GM12872 (cell line): ENCODE data around the gene ANKRD44.

Source experiments
- TF ChIP-seq, protein P1 (sequence below): IDR thresholded peaks from 3 replicates; pipeline ENCODE4 v1.5.1; 2011; ENCODE audit warnings: low read depth, mild to moderate bottlenecking, low read length, moderate library complexity; ENCODE audit not compliant: insufficient read depth

ANKRD44 gene

DNA sequence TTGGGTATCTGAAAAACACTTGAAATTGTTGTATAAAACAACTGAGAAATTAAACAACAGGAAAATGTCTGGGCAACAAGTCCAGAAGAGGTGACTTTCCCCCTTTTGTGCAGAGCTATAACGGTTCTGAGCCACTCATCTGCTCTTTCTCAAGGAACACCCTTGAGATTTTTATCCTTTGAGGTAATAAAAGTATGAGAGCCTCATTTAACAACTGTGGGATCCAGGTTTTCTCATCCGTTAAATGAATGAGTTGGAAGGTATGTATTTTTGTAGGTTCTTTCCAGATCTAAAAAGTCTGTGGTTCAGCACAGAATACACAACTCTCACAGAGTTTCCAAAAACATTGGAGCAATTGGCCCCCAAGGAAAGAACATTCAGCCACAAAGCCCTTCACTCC is 93.0 kb downstream of the ANKRD44 start:
- TF ChIP-seq, protein P1, sequence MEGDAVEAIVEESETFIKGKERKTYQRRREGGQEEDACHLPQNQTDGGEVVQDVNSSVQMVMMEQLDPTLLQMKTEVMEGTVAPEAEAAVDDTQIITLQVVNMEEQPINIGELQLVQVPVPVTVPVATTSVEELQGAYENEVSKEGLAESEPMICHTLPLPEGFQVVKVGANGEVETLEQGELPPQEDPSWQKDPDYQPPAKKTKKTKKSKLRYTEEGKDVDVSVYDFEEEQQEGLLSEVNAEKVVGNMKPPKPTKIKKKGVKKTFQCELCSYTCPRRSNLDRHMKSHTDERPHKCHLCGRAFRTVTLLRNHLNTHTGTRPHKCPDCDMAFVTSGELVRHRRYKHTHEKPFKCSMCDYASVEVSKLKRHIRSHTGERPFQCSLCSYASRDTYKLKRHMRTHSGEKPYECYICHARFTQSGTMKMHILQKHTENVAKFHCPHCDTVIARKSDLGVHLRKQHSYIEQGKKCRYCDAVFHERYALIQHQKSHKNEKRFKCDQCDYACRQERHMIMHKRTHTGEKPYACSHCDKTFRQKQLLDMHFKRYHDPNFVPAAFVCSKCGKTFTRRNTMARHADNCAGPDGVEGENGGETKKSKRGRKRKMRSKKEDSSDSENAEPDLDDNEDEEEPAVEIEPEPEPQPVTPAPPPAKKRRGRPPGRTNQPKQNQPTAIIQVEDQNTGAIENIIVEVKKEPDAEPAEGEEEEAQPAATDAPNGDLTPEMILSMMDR = no peak

- TF ChIP-seq, protein P1 = no peak
Observed at GRCh38 chr2:197216361-197216979, 94.1 kb downstream of the ANKRD44 start.

GRCh38 chr2:197215748-197216360 is 94.7 kb downstream of the ANKRD44 start:
- TF ChIP-seq, protein P1 = no peak

DNA sequence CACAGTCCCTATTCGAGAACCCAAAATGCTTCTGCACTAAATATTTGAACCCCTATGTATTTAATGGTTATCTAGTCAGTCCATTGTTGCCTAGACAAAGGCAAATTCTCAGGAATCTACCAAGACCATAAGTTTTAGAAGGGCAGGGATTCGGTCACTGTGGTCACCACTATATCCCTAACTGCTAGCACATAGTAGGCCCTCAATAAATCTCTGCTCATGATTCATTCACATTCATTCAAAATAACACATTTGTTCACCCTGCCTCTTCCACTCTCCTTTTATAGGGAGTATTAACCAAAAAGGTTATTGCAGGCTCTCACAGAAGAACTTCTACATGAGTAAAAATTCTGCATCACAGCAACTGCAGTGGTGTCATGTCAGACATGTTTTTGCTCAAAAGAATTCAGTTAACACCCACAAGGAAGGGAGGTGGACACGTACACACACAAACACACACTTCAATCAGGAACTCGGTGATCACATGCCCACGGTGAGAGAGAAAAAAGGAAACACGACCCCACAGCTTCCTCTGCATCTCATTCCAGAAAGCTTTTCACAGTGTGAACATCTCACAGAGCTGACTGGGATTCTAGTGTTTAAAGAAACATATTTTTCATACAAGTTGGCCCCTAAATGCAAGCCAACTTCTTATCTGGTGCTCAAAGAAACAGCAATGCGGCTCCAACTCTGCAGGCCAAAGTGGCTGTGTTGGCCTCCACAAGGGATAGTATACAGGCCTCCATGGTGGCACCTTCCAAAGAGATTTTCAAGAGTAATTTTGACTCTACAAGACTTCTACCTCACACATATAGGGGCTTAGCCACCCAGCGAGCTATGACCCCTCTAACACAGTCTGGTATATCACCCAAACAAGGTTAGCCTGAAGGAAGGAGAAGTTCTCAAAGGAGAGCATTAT is 98.0 kb downstream of the ANKRD44 start:
- TF ChIP-seq, protein P1 = no peak

- TF ChIP-seq, protein P1 = no peak
Observed at GRCh38 chr2:197211881-197212342, 98.7 kb downstream of the ANKRD44 start.

GRCh38 chr2:197210430-197210829 is 100.2 kb downstream of the ANKRD44 start:
- TF ChIP-seq, protein P1 = no peak
